Hepatocyte (in vitro differentiated cells): Measurements from ENCODE around the gene GPR37L1. TPM values are rescaled to one million over a fixed set of nuclear protein-coding genes. Genes with fewer than 3 reads are reported as not detected.

Experiments
- DNase-seq: peaks from one replicate; pipeline ENCODE4 v3.0.0-alpha.2; 2016; ENCODE audit warnings: low spot score
- H2AFZ ChIP-seq: fragments of 200-600 bp; sonication (generic); 2 replicates; pipeline ENCODE4 v1.6.0; 2016; ENCODE audit warnings: antibody characterized with exemption, mild to moderate bottlenecking
- H3K27ac ChIP-seq: fragments of 200-600 bp; sonication (generic); 2 replicates; pipeline ENCODE4 v1.5.1; 2016; ENCODE audit warnings: mild to moderate bottlenecking
- H3K27me3 ChIP-seq: fragments of 200-600 bp; sonication (generic); 2 replicates; pipeline ENCODE4 v1.6.1; 2016
- H3K36me3 ChIP-seq: fragments of 200-600 bp; sonication (generic); replicated peaks from 2 replicates; pipeline ENCODE4 v1.5.1; 2016; ENCODE audit warnings: low read depth; ENCODE audit not compliant: insufficient read depth
- H3K4me1 ChIP-seq: fragments of 200-600 bp; sonication (generic); 2 replicates; pipeline ENCODE4 v1.5.1; 2016; ENCODE audit warnings: mild to moderate bottlenecking, moderate library complexity; ENCODE audit not compliant: insufficient read depth
- H3K4me2 ChIP-seq: fragments of 200-600 bp; sonication (generic); 2 replicates; pipeline ENCODE4 v1.6.0; 2016
- H3K4me3 ChIP-seq: fragments of 200-600 bp; sonication (generic); 2 replicates; pipeline ENCODE4 v1.5.1; 2016; ENCODE audit warnings: mild to moderate bottlenecking
- H3K79me2 ChIP-seq: fragments of 200-600 bp; sonication (generic); 2 replicates; pipeline ENCODE4 v1.6.0; 2017; ENCODE audit warnings: mild to moderate bottlenecking
- H3K9me2 ChIP-seq: fragments of 200-600 bp; sonication (generic); replicated peaks from 2 replicates; pipeline ENCODE4 v1.6.0; 2017; ENCODE audit warnings: mild to moderate bottlenecking; ENCODE audit not compliant: insufficient read depth
- H3K9me3 ChIP-seq: fragments of 200-600 bp; sonication (generic); 2 replicates; pipeline ENCODE4 v1.5.1; 2016; ENCODE audit warnings: low read depth, mild to moderate bottlenecking
- H4K20me1 ChIP-seq: fragments of 200-600 bp; sonication (generic); 2 replicates; pipeline ENCODE4 v1.6.0; 2016; ENCODE audit warnings: mild to moderate bottlenecking; ENCODE audit not compliant: insufficient read depth, poor library complexity, severe bottlenecking
- EZH2 ChIP-seq: fragments of 200-600 bp; sonication (generic); IDR thresholded peaks from 2 replicates; pipeline ENCODE4 v1.6.1; 2016; ENCODE audit warnings: antibody characterized with exemption, mild to moderate bottlenecking, borderline replicate concordance
- EZH2phosphoT487 ChIP-seq: fragments of 200-600 bp; sonication (generic); IDR thresholded peaks from one replicate; pipeline ENCODE4 v1.6.1; 2018; ENCODE audit warnings: antibody characterized with exemption, mild to moderate bottlenecking, low read depth, moderate library complexity; ENCODE audit not compliant: unreplicated experiment, severe bottlenecking
- WGBS: methylation state at CpG from one replicate; pipeline ENCODE4 v1.1.6; 2016; ENCODE audit warnings: low lambda C conversion rate; ENCODE audit errors: missing lambda C conversion rate; 5-methylcytosine and 5-hydroxymethylcytosine counted together
- polyA plus RNA-seq: library from polyadenylated mRNA; unstranded; fragments of >200 nt; fragmentation: Nextera tagmentation; extraction: Ambion mirVana; gene quantifications from 2 replicates; pipeline ENCODE4 v1.2.1, GENCODE V29; 2016
- total RNA-seq: library from RNA; depleted of rRNA; stranded (reverse); fragments of >200 nt; gene quantifications from 2 replicates; pipeline ENCODE4 v1.2.3, GENCODE V29; 2014
- TF ChIP-seq, protein P1 (sequence below): fragments of 200-600 bp; sonication (generic); IDR thresholded peaks from 2 replicates; pipeline ENCODE4 v1.5.1; 2016; ENCODE audit warnings: antibody characterized with exemption, mild to moderate bottlenecking; ENCODE audit not compliant: poor library complexity

Gene GPR37L1
- total and polyA plus RNA-seq, 2 experiments from 2014 or later = 0.39 TPM; not detected in 1

GRCh38 chr1:202104073-202104472 lies 18.6 kb upstream of the GPR37L1 start:
- TF ChIP-seq EZH2 (no peak), EZH2phosphoT487 (no peak)
- TF ChIP-seq, protein P1, sequence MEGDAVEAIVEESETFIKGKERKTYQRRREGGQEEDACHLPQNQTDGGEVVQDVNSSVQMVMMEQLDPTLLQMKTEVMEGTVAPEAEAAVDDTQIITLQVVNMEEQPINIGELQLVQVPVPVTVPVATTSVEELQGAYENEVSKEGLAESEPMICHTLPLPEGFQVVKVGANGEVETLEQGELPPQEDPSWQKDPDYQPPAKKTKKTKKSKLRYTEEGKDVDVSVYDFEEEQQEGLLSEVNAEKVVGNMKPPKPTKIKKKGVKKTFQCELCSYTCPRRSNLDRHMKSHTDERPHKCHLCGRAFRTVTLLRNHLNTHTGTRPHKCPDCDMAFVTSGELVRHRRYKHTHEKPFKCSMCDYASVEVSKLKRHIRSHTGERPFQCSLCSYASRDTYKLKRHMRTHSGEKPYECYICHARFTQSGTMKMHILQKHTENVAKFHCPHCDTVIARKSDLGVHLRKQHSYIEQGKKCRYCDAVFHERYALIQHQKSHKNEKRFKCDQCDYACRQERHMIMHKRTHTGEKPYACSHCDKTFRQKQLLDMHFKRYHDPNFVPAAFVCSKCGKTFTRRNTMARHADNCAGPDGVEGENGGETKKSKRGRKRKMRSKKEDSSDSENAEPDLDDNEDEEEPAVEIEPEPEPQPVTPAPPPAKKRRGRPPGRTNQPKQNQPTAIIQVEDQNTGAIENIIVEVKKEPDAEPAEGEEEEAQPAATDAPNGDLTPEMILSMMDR = no peak
- DNase-seq = no peak
- H3K79me2 ChIP-seq = no peaks in the 10 kb centered on the region

DNA sequence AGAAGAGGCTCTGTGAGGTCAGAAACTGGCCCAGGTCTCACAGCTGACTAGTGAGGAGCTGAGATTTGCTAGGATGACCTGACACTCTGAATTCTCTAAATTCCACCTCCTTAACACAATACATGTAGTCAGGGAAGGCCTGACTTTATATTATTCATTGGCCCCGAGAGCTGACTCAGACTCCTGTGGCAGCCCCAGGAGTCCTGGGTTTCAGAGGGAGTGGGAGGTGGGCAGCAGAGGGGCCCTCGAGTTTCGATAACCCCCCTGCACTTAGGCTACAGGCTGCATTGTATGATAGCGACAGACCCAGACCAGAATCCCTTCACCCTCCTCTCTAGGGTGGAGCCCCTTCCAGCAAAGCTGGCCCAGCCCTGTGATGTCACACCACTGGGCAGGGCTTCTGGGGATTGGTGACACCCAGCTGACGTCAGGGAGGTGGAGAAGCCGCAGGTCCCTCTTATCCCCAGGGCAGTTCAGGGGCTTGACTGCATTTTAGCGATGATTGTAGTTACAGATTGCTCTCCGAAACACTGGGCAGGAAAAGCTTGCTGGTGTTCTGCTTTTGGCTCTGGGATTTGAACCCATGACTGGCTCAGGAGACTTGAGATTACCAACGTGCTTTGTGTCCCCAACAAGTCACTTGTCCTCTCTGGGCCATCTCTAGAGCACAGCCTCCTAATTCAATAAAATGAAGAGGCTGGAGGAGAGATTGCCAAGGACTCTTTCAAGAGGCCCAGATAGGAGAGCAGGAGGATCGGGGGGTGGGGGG lies 17.0 kb upstream of the GPR37L1 start:
- Histone ChIP-seq H3K4me1 (peaks cover 38% of the 10 kb centered on the region), H3K9me2 (no peaks in the 10 kb centered on the region), H3K79me2 (no peaks in the 10 kb centered on the region), H3K27me3 (no peaks in the 10 kb centered on the region), H4K20me1 (no peaks in the 10 kb centered on the region), H3K36me3 (no peaks in the 10 kb centered on the region), H3K4me3 (no peak overlapping the region), H3K9me3 (no peaks in the 10 kb centered on the region), H3K27ac (peak overlapping the region; percentile 98), H3K4me2 (peak overlapping the region; percentile 59), H2AFZ (no peak overlapping the region)
- TF ChIP-seq, protein P1 = no peak
- no peak for TF ChIP-seq EZH2
- no peak for TF ChIP-seq EZH2phosphoT487
- peak; percentile 87 for DNase-seq
- 28% methylated on average over 10 of the region's 10 CpGs for WGBS

More at GRCh38 chr1:202104073-202104472, 18.6 kb upstream of the GPR37L1 start:
- 93% methylated on average over 9 of the region's 10 CpGs for WGBS
- Histone ChIP-seq H3K27ac (peak overlapping the region; percentile 98), H4K20me1 (no peaks in the 10 kb centered on the region), H3K36me3 (no peaks in the 10 kb centered on the region), H3K4me1 (peaks cover 38% of the 10 kb centered on the region), H3K9me3 (no peaks in the 10 kb centered on the region), H2AFZ (no peak overlapping the region), H3K9me2 (no peaks in the 10 kb centered on the region), H3K4me2 (no peak overlapping the region), H3K27me3 (no peaks in the 10 kb centered on the region), H3K4me3 (no peak overlapping the region)

GRCh38 chr1:202106340-202107254 lies 16.1 kb upstream of the GPR37L1 start:
- Histone ChIP-seq H3K9me2 (no peaks in the 10 kb centered on the region), H4K20me1 (no peaks in the 10 kb centered on the region), H3K36me3 (no peaks in the 10 kb centered on the region), H3K79me2 (no peaks in the 10 kb centered on the region), H3K4me1 (peaks cover 38% of the 10 kb centered on the region), H3K9me3 (no peaks in the 10 kb centered on the region), H3K27me3 (no peaks in the 10 kb centered on the region), H3K27ac (peak overlapping the region; percentile 98), H3K4me2 (peak overlapping the region; percentile 59), H2AFZ (no peak overlapping the region), H3K4me3 (no peak overlapping the region)
- WGBS = 58% methylated on average over 10 of the region's 10 CpGs
- DNase-seq = peak; percentile 88
- TF ChIP-seq, protein P1 = no peak
- TF ChIP-seq EZH2phosphoT487 (no peak), EZH2 (no peak)
